Erythroblast (primary cell): ENCODE data around the gene LMAN2.

Source experiments
- DNase-seq, 2 experiments: peaks; one replicate each; lab custom pipeline; 2025; lab: John Stamatoyannopoulos, UW
- GATA1 ChIP-seq: IDR thresholded peaks from 2 replicates; pipeline ENCODE4 v1.6.1; 2011; ENCODE audit warnings: low read depth, mild to moderate bottlenecking, control low read depth, low read length, moderate library complexity
- POLR2A ChIP-seq: IDR thresholded peaks from 2 replicates; pipeline ENCODE4 v1.6.1; 2011; ENCODE audit warnings: mild to moderate bottlenecking, low read length

The LMAN2 gene

DNA sequence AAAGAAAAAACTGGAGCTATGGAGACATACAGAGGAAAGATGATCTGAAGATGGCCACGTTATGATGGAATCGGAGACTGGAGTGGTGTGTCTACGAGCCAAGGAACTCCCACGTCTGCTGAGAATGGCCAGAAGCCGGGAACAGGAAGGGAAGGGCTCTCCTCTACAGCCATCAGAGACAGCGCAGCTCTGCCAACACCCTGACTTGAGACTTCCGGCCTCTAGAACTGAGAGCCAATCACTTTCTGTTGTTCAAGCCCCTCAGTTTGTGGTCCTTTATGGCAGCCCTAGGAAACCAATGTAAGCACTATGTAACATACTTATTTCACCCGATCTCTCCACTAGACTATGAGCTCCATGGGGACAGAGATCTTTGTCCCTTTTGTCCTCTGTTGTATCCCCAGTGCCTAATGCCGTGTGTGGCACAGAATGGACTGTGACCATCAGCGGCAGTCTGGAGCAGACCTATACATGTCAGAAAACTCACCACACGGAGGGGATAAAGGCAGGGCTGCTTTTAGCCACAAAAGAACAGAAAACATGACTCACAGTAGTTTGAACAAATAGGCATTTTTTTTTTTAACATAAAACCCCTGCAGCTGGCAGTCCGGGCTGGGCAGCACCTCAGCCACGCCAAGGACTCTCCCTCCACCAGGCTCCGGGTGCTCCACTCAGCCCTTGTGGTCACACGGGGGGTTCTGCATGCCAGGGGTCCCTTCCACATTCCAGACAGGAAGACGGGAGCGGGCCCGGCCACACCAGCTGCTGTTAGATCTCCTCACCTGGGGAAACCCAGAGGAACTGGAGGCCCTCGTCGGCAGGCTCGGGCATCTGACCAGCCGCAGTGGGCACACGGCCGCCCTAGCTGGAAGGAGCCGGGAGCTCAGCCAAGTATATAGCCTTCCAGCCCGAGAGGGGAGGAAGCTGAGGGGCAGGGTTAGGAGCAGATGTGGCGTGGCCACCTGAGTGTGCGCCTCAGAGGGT, 23.6 kb downstream of the LMAN2 start:
- DNase-seq = no peak
- no peak for TF ChIP-seq POLR2A
- no peak for TF ChIP-seq GATA1

GRCh38 chr5:177325868-177326381, 25.5 kb downstream of the LMAN2 start:
- no peak for DNase-seq
- no peak for TF ChIP-seq POLR2A
- no peak for TF ChIP-seq GATA1

DNA sequence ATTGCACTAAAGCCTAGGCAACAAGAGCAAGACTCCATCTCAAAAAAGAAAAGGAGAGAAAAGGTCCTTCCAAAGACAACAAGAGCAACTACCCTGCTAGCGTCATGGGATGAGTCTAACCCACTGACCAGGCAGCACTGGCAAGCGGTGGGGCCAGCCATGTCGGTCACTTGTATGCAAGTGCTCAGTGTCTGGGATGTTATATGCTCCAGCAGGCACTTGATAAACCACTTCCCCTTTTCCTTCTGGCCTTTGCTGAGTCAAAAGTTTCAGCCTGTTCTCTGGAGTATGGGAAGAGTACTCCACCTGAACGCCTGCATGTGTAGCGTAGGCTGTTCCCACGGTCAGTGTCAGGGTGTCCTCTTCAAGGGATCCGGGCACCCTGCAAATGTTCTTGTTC, 30.6 kb downstream of the LMAN2 start:
- TF ChIP-seq POLR2A = no peak
- TF ChIP-seq GATA1 = no peak
- DNase-seq = no peak

DNA sequence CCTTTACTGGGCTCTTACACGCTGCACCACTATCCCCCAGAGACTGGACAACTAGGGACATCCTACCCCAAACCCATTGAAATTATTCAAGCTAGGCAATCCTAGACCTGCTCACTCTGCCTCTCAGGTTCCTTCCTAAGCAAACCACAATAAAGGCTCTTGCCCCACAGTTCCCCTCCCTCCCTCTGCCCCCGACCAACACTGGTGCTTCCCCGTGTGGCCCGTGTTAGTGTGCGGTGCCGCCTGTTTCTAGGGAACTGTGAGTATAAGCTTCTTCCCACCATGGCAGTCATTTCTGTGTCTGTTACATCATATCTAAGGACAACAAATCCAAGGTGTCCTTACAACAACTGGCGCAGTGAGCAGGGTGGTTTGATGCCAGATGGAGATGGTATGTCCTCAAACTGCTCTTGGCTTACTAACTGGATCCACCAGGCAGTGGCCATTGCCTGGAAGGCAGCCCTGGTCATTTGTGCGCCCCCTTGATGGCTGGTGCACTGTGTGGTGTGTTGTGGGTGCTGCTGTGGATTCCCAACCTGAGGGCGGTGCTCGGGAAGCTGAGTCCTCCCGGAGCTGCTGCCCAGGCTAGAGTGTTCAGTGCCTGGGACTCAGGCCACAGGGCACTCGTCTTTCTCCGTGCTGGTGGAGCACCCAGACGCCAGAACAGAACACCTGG, 31.4 kb downstream of the LMAN2 start:
- no peak for DNase-seq

GRCh38 chr5:177317959-177318377, 33.5 kb downstream of the LMAN2 start:
- TF ChIP-seq POLR2A (no peak), GATA1 (no peak)
- peak; percentile 79 to 86 for DNase-seq

More for the DNA sequence above, 31.4 kb downstream of the LMAN2 start:
- TF ChIP-seq POLR2A (no peak), GATA1 (no peak)

DNA sequence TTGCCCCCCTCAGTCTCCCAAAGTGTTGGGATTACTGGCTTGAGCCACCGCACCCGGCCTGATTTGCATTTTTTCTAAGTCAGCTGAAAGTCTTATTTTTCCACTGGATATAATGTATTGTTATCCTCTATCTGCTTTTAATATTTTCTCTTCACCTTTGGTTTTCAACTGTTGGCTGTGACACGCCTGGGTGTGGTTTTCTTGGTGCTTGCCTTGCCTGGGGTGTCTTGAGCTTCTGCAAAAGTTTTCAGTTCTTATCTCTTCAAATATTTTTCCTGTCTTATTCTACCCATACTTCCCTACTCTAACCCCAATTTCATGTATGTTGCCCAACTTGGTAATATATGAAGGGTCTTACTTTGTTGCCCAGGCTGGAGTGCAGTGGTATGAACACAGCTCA, 35.5 kb downstream of the LMAN2 start:
- no peak for TF ChIP-seq GATA1
- TF ChIP-seq POLR2A = no peak
- no peak for DNase-seq

GRCh38 chr5:177315411-177315810, 36.1 kb downstream of the LMAN2 start:
- no peak for DNase-seq
- no peak for TF ChIP-seq POLR2A
- TF ChIP-seq GATA1 = no peak

DNA sequence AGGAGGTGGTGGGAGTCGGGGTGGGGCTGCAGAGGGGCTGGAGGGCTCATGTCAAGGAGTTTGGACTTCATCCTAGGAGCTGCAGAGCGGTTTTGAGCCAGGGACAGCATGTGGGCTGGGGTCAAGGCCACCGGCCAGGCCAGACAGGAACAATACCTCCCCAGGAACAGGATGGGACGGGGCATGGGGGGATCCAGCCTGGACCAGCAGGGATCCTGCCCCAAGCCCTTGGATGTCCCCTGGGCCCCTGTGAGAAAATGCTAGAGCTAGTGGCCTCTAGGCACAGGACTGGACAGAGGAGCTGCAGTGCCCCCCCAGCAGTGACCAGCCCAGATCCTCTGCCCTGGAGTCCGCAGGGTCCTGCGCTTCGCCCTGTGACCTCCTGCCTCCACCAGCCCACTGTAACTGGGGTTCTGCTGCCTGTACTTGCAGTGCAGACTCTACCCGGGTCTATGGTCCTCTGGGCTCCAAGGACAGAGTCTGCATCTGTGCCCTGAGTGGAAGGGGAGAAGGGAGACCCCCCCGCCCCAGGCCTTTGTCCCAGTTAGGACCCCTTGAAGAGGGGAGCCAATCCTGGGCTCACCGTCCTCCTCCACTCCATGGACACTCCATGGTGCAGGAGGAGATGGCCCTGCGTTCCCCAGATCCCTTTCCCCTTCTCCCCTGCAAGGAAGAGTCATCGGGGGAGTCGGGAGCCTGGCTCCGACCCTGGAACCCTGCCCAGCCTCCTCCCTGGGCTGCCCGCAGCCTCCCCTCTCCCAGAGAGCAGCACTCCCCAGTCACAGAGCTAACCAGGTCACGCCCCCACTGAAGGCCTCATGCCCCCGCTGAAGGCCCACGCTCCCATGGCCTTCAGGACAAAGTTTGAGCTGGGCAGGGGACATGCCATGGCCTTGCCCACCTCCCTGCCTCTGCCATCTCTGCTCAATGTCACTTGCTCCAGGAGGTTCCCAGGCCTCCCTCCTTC, 36.8 kb downstream of the LMAN2 start:
- no peak for DNase-seq
- TF ChIP-seq POLR2A (no peak), GATA1 (no peak)

DNA sequence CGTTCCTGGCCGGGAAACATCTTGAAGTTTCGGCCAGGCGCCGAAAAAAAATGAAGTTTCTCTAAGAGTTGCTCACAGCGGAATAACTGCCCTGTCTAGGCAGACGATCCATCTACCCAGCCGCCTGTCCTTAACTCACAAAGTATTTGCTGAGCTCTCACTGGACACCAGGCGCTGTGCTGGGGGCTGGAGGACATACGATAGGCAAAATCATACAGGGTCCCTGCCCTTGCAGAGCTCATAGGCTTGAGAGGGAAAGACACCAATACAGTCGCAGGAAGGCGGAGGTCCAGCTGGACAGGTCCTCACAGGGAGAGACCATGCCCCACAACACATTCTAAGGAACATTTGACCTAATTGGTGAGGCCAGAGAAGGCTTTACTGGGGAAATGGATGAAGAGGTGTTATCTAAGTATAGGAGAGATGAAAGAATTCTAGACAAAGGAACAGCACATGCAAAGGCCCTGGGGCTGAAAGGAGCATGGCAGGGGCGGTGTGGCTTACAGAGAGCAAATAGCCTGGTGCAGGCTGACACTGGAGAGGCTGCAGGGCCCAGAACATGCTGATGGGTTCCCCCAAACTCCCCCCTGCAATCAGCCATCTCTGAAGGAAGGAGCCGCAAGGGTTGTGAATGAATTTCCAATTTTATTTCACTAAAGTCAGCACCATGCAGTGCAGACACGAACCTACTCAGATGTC, 37.8 kb downstream of the LMAN2 start:
- TF ChIP-seq POLR2A = no peak
- TF ChIP-seq GATA1 = no peak
- no peak for DNase-seq

DNA sequence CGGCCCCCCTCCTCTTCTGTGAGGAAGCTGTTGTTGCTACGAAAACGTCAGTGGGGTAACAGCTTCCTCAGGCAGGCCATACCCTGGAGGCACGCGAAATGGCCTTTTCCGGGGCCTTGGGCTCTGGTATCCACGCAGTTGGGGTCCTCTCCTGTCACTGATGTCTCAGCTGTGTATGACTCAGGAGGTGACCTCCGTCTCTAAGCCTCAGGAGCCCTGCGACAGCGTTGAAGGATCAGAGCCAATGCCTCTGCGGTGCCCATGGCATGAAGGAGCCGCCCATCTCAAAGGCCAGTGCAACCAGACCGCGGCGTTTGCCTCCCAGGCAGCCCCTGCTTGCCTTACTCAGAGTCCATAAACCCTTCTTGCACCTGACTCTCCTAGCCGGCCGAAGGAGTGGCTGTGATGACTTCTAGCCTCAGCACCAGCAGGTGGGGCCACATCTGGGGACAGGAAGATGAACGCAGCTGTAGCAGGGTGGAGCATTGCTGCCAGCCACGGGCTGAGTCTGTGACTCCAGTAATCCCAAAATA, 38.8 kb downstream of the LMAN2 start:
- peak; percentile 81 to 87 for DNase-seq

GRCh38 chr5:177311723-177312648, 39.5 kb downstream of the LMAN2 start, which contains the start of gene MXD3:
TSS of gene MXD3 (minus strand) at chr5:177311898. CDS start at chr5:177311830, 68 bp downstream.
- TF ChIP-seq POLR2A (peak; percentile 25), GATA1 (no peak)
- peak; percentile 99 for DNase-seq

More for the DNA sequence above, 38.8 kb downstream of the LMAN2 start:
- TF ChIP-seq POLR2A = peak; percentile 77
- no peak for TF ChIP-seq GATA1
